CD4-positive, alpha-beta T cell treated with Interleukin-10 for 1 hour (primary cell): ENCODE results near the gene CNOT4.
"Not testable (repeated sequence)": the region's sequence is repeated elsewhere in the genome, so short reads cannot be mapped to it uniquely, and the experiment has no call there.

ENCODE experiments used
- DNase-seq: peaks from one replicate; pipeline ENCODE4 v3.0.0-alpha.2; 2020

The CNOT4 gene

DNA sequence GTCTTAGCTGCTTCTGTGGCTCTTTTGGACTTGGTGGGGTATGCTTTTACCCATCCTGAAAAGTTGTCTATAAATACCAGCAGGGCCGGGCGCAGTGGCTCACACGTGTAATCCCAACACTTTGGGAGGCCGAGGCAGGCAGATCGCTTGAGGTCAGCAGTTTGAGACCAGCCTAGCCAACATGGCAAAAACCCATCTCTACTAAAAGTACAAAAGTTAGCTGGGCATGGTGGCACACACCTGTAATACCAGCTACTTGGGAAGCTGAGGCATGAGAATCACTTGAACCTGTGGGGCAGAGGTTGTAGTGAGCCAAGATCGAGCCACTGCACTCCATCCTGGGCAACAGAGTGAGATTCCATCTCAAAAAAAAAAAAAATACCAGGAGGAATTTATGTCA is 188.9 kb downstream of the CNOT4 start:
- DNase-seq = not testable (repeated sequence)

DNA sequence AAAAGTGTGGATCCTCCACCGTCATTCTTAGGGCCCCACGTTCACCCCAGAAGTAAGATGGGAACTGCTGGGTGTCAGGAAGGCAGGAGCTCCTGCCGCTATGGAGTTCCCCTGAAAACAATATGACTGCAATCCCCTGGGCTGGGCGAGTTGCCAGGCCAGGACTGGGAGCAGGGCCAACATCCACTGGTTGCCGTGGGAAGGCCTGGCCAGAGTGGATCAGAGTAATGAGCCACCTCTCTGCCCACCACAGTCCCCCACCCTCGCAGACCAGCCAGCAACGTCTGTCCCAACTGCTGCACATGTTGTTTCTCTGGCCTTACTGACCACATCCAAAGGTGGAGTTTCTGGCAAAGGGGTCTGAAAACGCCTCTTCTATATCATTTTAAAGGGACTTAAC is 189.6 kb downstream of the CNOT4 start:
- no peak for DNase-seq

GRCh38 chr7:135317676-135318325 is 192.1 kb downstream of the CNOT4 start:
- DNase-seq = no peak

GRCh38 chr7:135316648-135317313 is 193.1 kb downstream of the CNOT4 start:
- no peak for DNase-seq

GRCh38 chr7:135313971-135314370 is 195.9 kb downstream of the CNOT4 start:
- DNase-seq = no peak
